GM21786 (cell line): Measurements from ENCODE around the gene NRP2.

ENCODE experiments used
- ATAC-seq: cut with Tn5 transposase; IDR thresholded peaks from one replicate; pipeline ENCODE4 v1.9.1; 2021; ENCODE audit not compliant: unreplicated experiment

NRP2 gene

GRCh38 chr2:205800773-205801172 is 118.5 kb downstream of the NRP2 start:
- ATAC-seq, result no peak

- ATAC-seq, result no peak
Measured at GRCh38 chr2:205802065-205802464, 119.8 kb downstream of the NRP2 start.

- no peak for ATAC-seq
Measured at GRCh38 chr2:205802941-205803340, 120.6 kb downstream of the NRP2 start.

GRCh38 chr2:205803500-205803899 is 121.2 kb downstream of the NRP2 start:
- ATAC-seq, result no peak

GRCh38 chr2:205805136-205805535 is 122.8 kb downstream of the NRP2 start:
- ATAC-seq, result no peak

- ATAC-seq, result no peak
Measured at GRCh38 chr2:205806143-205806905, 124.0 kb downstream of the NRP2 start.

GRCh38 chr2:205807229-205807628 is 124.9 kb downstream of the NRP2 start:
- no peak for ATAC-seq

- no peak for ATAC-seq
Measured at GRCh38 chr2:205807758-205808157, 125.5 kb downstream of the NRP2 start.

GRCh38 chr2:205808486-205809121 is 126.3 kb downstream of the NRP2 start:
- ATAC-seq, result no peak

GRCh38 chr2:205811387-205811786 is 129.1 kb downstream of the NRP2 start:
- no peak for ATAC-seq

GRCh38 chr2:205814039-205814364 is 131.7 kb downstream of the NRP2 start:
- ATAC-seq, result no peak

- ATAC-seq, result no peak
Measured at GRCh38 chr2:205815673-205816072, 133.4 kb downstream of the NRP2 start.

- no peak for ATAC-seq
Measured at GRCh38 chr2:205816268-205816667, 134.0 kb downstream of the NRP2 start.

- ATAC-seq, result no peak
Measured at GRCh38 chr2:205822579-205822978, 140.3 kb downstream of the NRP2 start.

- ATAC-seq, result no peak
Measured at GRCh38 chr2:205827809-205828365, 145.6 kb downstream of the NRP2 start.

- no peak for ATAC-seq
Measured at GRCh38 chr2:205833864-205834263, 151.6 kb downstream of the NRP2 start.

- no peak for ATAC-seq
Measured at GRCh38 chr2:205834796-205835195, 152.5 kb downstream of the NRP2 start.

GRCh38 chr2:205835251-205835791 is 153.0 kb downstream of the NRP2 start:
- no peak for ATAC-seq

- ATAC-seq, result no peak
Measured at GRCh38 chr2:205835923-205836322, 153.6 kb downstream of the NRP2 start.

- ATAC-seq, result no peak
Measured at GRCh38 chr2:205836477-205837221, 154.3 kb downstream of the NRP2 start.

- no peak for ATAC-seq
Measured at GRCh38 chr2:205837663-205838062, 155.4 kb downstream of the NRP2 start.
